Fibroblast of lung (primary cell): ENCODE data around the gene UHRF1.
"Not testable (repeated sequence)": the region's sequence is repeated elsewhere in the genome, so short reads cannot be mapped to it uniquely, and the experiment has no call there.

ENCODE experiments used
- EZH2 ChIP-seq: IDR thresholded peaks from 2 replicates; pipeline ENCODE4 v1.5.1; 2012; ENCODE audit warnings: low read length, control low read depth, mild to moderate bottlenecking; ENCODE audit errors: missing control alignments
- TF ChIP-seq, protein P1 (sequence below), 2 donors: IDR thresholded peaks in 1 of 2; conservative IDR thresholded peaks in 1 of 2; 1 replicate in 1 of 2; 2 replicates in 1 of 2; pipeline ENCODE4 v1.5.1; 2011 to 2012; ENCODE audit warnings: low read length in 2 of 2, control low read depth in 1 of 2, inconsistent platforms in 1 of 2, low read depth in 1 of 2, mild to moderate bottlenecking in 1 of 2

DNA sequence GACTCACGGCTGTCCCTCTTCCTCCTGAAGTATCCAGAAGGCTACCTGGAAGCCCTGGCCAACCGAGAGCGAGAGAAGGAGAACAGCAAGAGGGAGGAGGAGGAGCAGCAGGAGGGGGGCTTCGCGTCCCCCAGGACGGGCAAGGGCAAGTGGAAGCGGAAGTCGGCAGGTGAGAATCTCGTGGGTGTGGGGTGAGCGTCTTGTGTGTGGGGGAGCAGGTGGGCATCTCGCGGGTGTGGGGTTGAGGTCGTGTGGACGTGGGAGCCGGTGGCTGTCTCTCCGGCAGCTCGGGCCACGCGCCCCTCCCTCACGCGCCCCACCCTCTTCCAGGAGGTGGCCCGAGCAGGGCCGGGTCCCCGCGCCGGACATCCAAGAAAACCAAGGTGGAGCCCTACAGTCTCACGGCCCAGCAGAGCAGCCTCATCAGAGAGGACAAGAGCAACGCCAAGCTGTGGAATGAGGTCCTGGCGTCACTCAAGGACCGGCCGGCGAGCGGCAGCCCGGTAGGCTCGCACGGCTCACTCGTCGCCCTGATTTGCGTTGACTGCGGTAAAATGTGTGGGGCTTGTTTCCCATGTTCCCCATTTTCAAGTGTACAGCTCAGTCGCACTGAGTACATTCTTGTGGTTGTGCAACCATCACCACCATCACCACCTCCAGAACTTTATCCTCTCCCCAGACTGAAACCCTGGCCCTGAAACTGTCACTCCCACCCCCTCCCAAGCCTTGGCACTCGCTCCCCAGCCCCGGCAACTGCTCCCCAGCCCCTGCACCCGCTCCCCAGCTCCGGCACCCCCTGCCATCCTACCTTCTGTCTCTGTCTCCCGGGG, 45.2 kb downstream of the UHRF1 start:
- TF ChIP-seq, protein P1, sequence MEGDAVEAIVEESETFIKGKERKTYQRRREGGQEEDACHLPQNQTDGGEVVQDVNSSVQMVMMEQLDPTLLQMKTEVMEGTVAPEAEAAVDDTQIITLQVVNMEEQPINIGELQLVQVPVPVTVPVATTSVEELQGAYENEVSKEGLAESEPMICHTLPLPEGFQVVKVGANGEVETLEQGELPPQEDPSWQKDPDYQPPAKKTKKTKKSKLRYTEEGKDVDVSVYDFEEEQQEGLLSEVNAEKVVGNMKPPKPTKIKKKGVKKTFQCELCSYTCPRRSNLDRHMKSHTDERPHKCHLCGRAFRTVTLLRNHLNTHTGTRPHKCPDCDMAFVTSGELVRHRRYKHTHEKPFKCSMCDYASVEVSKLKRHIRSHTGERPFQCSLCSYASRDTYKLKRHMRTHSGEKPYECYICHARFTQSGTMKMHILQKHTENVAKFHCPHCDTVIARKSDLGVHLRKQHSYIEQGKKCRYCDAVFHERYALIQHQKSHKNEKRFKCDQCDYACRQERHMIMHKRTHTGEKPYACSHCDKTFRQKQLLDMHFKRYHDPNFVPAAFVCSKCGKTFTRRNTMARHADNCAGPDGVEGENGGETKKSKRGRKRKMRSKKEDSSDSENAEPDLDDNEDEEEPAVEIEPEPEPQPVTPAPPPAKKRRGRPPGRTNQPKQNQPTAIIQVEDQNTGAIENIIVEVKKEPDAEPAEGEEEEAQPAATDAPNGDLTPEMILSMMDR (conservative IDR thresholded peaks at IDR 0.05 in 1 of 2, IDR thresholded peaks at IDR 0.05 in 1 of 2; ENCODE audit: low read depth in 1 of 2, low read length in 2 of 2), result not testable (repeated sequence)
- TF ChIP-seq EZH2, result not testable (repeated sequence)
